ENCODE measurements around the gene ESRRG. TPM values are rescaled to one million over a fixed set of nuclear protein-coding genes. Genes with fewer than 3 reads are reported as not detected.

ESRRG gene
- total and polyA plus RNA-seq, 2 of the 8 experiments (the other 6 are each of a cell fraction or from before 2014, with no cell fraction given), result 0.59 to 1.4 TPM

DNA sequence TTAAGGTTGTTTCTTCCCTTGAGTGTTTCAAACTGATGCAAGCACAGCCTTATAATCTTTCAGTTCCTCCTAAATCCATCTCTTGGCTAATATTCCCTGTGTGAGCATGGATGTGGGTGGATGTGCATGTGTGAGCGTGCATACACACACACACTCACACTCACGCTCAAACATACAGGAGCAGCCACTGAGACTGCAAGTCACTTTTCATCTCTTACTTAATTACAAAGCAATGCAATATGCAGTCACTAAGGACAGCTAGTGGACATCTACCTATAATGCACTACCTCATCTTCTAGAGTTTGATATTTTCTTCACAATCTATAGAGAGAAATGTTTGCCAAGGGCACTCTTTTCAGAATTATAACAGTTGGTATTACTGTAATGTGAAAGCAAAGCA is 1.4 kb downstream of the ESRRG start:
- Histone ChIP-seq H3K9ac (replicated peaks in 1 of 4; ENCODE audit: extremely low read depth in 1 of 4, low read depth in 3 of 4, low read length in 3 of 4) (no peak overlapping the region), H3K4ac (replicated peaks; ENCODE audit: insufficient read length, low read depth, low read length) (no peak overlapping the region), H2AFZ (ENCODE audit: low read length) (no peak overlapping the region), H2BK12ac (ENCODE audit: low read depth, low read length) (no peak overlapping the region), H4K20me1 (replicated peaks in 1 of 2; ENCODE audit: control insufficient read depth in 1 of 2, insufficient read depth in 2 of 2, low read length in 2 of 2) (no peaks in the 10 kb centered on the region), H3K79me2 (ENCODE audit: control insufficient read depth in 1 of 2, insufficient read depth in 2 of 2, low read length in 2 of 2) (no peaks in the 10 kb centered on the region), H3K9me3 (ENCODE audit: insufficient read depth in 2 of 2, low read depth in 1 of 2, low read length in 1 of 2) (no peaks in the 10 kb centered on the region), H3K79me1 (ENCODE audit: low read depth, low read length) (no peaks in the 10 kb centered on the region), H3K23ac (ENCODE audit: insufficient read length) (no peak overlapping the region), H2BK5ac (ENCODE audit: low read depth, low read length) (no peak overlapping the region), H3K4me3 (ENCODE audit: extremely low read depth in 1 of 4, insufficient read depth in 2 of 4, low read depth in 3 of 4, low read length in 4 of 4) (no peak overlapping the region), H2BK20ac (ENCODE audit: low read length) (no peak overlapping the region), H4K91ac (replicated peaks; ENCODE audit: insufficient read length, low read length) (no peak overlapping the region), H3K36me3 (ENCODE audit: control insufficient read depth in 2 of 4, insufficient read depth in 4 of 4, low read length in 3 of 4) (no peaks in the 10 kb centered on the region), H3K27me3 (replicated peaks in 1 of 4; ENCODE audit: control insufficient read depth in 3 of 4, extremely low read depth in 1 of 4, insufficient read depth in 3 of 4, low read length in 3 of 4) (no peaks in the 10 kb centered on the region), H3K56ac (replicated peaks; ENCODE audit: insufficient read length, low read depth, low read length) (no peak overlapping the region), H3K27ac (ENCODE audit: low read depth, low read length) (no peak overlapping the region), H3K14ac (ENCODE audit: insufficient read length) (no peak overlapping the region), H2AK5ac (ENCODE audit: low read depth, low read length) (no peak overlapping the region), H2BK15ac (ENCODE audit: low read length) (no peak overlapping the region), H2BK120ac (replicated peaks; ENCODE audit: low read depth, low read length) (no peak overlapping the region), H3K18ac (ENCODE audit: extremely low read depth, low read length) (no peak overlapping the region), H3K4me1 (replicated peaks in 1 of 4; ENCODE audit: control insufficient read depth in 3 of 4, insufficient read depth in 4 of 4, low read length in 3 of 4) (no peaks in the 10 kb centered on the region), H4K8ac (ENCODE audit: extremely low read depth, insufficient read depth, low read length) (no peak overlapping the region), H3K4me2 (ENCODE audit: insufficient read depth in 1 of 2, low read depth in 2 of 2, low read length in 2 of 2) (no peak overlapping the region; a peak in 1 of 4 replicates), H4K5ac (ENCODE audit: insufficient read length, low read depth, low read length) (no peak overlapping the region), H3K23me2 (ENCODE audit: low read depth, low read length) (peaks cover 3% of the 10 kb centered on the region; the same call in 1 of the 2 replicates)
- TF ChIP-seq POLR2A (IDR thresholded peaks at IDR 0.05; ENCODE audit: control extremely low read depth in 1 of 2, low read depth in 2 of 2, low read length in 2 of 2) (no peak), ASH2L (IDR thresholded peaks at IDR 0.05; ENCODE audit: low read length) (no peak), TEAD4 (IDR thresholded peaks at IDR 0.05; ENCODE audit: low read depth, low read length) (no peak), POLR2AphosphoS5 (IDR thresholded peaks at IDR 0.05; ENCODE audit: low read depth, low read length) (no peak), SIX5 (IDR thresholded peaks at IDR 0.05; ENCODE audit: low read depth, low read length) (no peak), POU5F1 (IDR thresholded peaks at IDR 0.05; ENCODE audit: low read depth, low read length) (no peak), TBP (IDR thresholded peaks at IDR 0.05; ENCODE audit: low read depth, low read length) (no peak), RXRA (IDR thresholded peaks at IDR 0.05; ENCODE audit: insufficient read depth, low read depth, low read length) (no peak), BRCA1 (IDR thresholded peaks at IDR 0.05; ENCODE audit: low read depth, low read length) (no peak)
- FAIRE-seq, result no peak
- WGBS, 2 experiments (ENCODE audit: extremely low coverage in 1 of 2, insufficient coverage in 1 of 2, insufficient read length in 1 of 2, insufficient replicate concordance in 2 of 2, low coverage in 1 of 2, low lambda C conversion rate in 2 of 2, missing lambda C conversion rate in 1 of 2), result 83% methylated on average over 2 of the region's 2 CpGs; no CpG with 5 or more reads in 1 of the 2 experiments
- DNase-seq (ENCODE audit: low read depth in 1 of 2, low spot score in 2 of 2), result no peak
- POLR2A ChIA-PET (ENCODE audit: partially characterized antibody), result no interaction called here
- CTCF ChIA-PET (ENCODE audit: partially characterized antibody), result interaction anchor here (1.2 to 2.5 kb wide), 4 partner anchors 12 to 414 kb away, joined by 3 to 6 read pairs (median 6); no protein-coding TSS in a partner anchor

Data from H1 (cell line).